ENCODE data around the gene USP6NL. TPM values are rescaled to one million over a fixed set of nuclear protein-coding genes. Genes with fewer than 3 reads are reported as not detected.

The USP6NL gene
- 13.3 TPM for total RNA-seq (ENCODE audit: unreplicated experiment)
- long read RNA-seq, transcript USP6NL-204 (3 exons, 1,823 nt), result major isoform, 5 of 5 reads
- long read RNA-seq, partial matches to known transcripts, result 0 of 5 reads
- long read RNA-seq, other reads (novel, unspliced or antisense), result 0 of 5 reads

DNA sequence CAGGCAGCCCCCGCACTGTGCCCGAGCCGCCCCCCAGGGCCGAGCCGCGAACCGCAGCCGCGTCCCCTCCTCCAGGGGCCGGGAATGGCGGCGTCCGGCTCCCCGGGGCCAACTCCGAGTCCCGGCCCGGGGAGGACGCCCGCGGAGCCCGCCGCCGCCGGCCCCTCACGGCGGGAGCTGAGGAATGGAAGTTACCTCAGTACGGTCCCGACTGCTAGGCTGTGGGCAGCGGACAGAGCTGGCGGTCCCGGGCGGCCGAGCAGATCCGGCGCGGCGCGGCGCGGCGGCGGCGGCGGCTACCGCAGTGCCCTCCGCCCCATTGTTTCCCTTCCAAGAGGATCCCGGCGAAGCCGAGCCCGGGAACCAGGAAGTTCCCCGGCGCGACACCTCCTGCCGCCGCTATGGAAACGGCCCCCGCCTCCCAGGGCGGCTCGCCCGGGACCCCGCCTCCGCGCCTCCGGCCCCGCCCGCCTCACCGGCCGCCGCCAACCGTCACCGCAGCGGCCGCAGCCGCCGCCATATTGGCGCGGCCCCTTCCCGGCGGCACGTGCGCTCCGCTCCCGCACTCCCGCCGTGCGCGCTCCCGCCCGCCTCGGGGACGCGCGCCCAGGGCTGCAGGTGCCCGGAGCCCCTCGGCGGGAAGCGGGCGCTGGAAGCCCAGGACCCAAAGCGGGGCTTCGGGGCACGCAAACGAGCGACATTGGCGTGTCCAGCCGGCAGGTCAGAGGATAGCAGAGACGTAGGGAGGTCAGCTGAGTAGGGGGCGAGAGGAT lies at the start of gene USP6NL:
TSS of gene USP6NL (minus strand) at position 403 of the 773 bp plus-strand sequence. CDS start 14,016 bp downstream, outside the sequence.
- no peaks in the 10 kb centered on the region for H3K27me3 Mint-ChIP-seq (ENCODE audit: unreplicated experiment)
- peaks cover 2% of the 10 kb centered on the region for H3K9me3 Mint-ChIP-seq (ENCODE audit: unreplicated experiment)
- DNase-seq, result peak; percentile 85
- no peak for TF ChIP-seq CTCF (IDR thresholded peaks at IDR 0.05; ENCODE audit: partially characterized antibody, unreplicated experiment)
- no peaks in the 10 kb centered on the region for H3K36me3 Mint-ChIP-seq (ENCODE audit: unreplicated experiment)
- peak within 1 kb of the TSS; percentile 84 for H3K4me3 Mint-ChIP-seq (ENCODE audit: unreplicated experiment)
- H3K27ac Mint-ChIP-seq (ENCODE audit: unreplicated experiment), result peak within 1 kb of the TSS; percentile 48
- H3K4me1 Mint-ChIP-seq (ENCODE audit: low read depth, unreplicated experiment), result peaks cover 4% of the 10 kb centered on the region

DNA sequence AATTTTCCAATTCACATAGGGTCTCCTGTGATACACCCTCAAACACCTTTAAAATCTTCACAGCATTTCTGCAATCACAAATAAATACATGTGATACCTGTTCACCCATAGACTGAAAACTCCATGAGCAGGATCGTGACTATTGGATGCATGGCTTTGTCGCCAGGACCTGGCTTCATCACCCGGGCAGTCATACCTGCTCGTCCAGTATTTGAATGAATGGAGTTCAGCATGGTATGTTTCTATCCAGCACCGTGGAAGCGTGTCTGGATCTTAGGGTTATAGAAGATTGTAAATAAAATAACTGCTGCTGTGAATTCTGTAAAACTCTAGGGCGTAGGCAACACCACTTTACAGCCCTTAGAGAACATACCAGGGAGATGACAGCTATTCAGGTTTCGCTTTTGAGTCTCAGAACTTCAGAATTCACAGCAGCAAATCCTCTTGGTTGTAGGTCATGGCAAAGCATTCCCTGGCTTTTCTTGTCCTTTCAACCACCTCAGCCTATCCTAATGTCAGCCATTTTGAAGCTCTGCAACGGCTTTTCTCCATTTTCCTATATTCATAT lies 47.4 kb upstream of the USP6NL start:
- no peaks in the 10 kb centered on the region for H3K36me3 Mint-ChIP-seq (ENCODE audit: unreplicated experiment)
- no peaks in the 10 kb centered on the region for H3K9me3 Mint-ChIP-seq (ENCODE audit: unreplicated experiment)
- no peaks in the 10 kb centered on the region for H3K27me3 Mint-ChIP-seq (ENCODE audit: unreplicated experiment)
- no peak overlapping the region for H3K4me3 Mint-ChIP-seq (ENCODE audit: unreplicated experiment)
- no peak overlapping the region for H3K27ac Mint-ChIP-seq (ENCODE audit: unreplicated experiment)
- TF ChIP-seq CTCF (IDR thresholded peaks at IDR 0.05; ENCODE audit: partially characterized antibody, unreplicated experiment), result no peak
- no peaks in the 10 kb centered on the region for H3K4me1 Mint-ChIP-seq (ENCODE audit: low read depth, unreplicated experiment)
- DNase-seq, result no peak

GRCh38 chr10:11655836-11656235 lies 44.4 kb upstream of the USP6NL start:
- DNase-seq, result no peak
- TF ChIP-seq CTCF (IDR thresholded peaks at IDR 0.05; ENCODE audit: partially characterized antibody, unreplicated experiment), result no peak
- Mint-ChIP-seq H3K27me3 (ENCODE audit: unreplicated experiment) (no peaks in the 10 kb centered on the region), H3K4me3 (ENCODE audit: unreplicated experiment) (no peak overlapping the region), H3K4me1 (ENCODE audit: low read depth, unreplicated experiment) (no peaks in the 10 kb centered on the region), H3K27ac (ENCODE audit: unreplicated experiment) (no peak overlapping the region), H3K9me3 (ENCODE audit: unreplicated experiment) (peaks cover 2% of the 10 kb centered on the region), H3K36me3 (ENCODE audit: unreplicated experiment) (no peaks in the 10 kb centered on the region)

GRCh38 chr10:11654659-11655058 lies 43.2 kb upstream of the USP6NL start:
- TF ChIP-seq CTCF (IDR thresholded peaks at IDR 0.05; ENCODE audit: partially characterized antibody, unreplicated experiment), result no peak
- H3K9me3 Mint-ChIP-seq (ENCODE audit: unreplicated experiment), result peaks cover 2% of the 10 kb centered on the region
- H3K27ac Mint-ChIP-seq (ENCODE audit: unreplicated experiment), result no peak overlapping the region
- H3K27me3 Mint-ChIP-seq (ENCODE audit: unreplicated experiment), result no peaks in the 10 kb centered on the region
- no peaks in the 10 kb centered on the region for H3K36me3 Mint-ChIP-seq (ENCODE audit: unreplicated experiment)
- H3K4me1 Mint-ChIP-seq (ENCODE audit: low read depth, unreplicated experiment), result no peaks in the 10 kb centered on the region
- DNase-seq, result no peak
- no peak overlapping the region for H3K4me3 Mint-ChIP-seq (ENCODE audit: unreplicated experiment)

Data from glutamatergic neuron (in vitro differentiated cells).